ENCODE data around the gene UGT1A4. TPM values are rescaled to one million over a fixed set of nuclear protein-coding genes. Genes with fewer than 3 reads are reported as not detected.

Gene UGT1A4
- polyA plus RNA-seq, 3 donors: not detected

DNA sequence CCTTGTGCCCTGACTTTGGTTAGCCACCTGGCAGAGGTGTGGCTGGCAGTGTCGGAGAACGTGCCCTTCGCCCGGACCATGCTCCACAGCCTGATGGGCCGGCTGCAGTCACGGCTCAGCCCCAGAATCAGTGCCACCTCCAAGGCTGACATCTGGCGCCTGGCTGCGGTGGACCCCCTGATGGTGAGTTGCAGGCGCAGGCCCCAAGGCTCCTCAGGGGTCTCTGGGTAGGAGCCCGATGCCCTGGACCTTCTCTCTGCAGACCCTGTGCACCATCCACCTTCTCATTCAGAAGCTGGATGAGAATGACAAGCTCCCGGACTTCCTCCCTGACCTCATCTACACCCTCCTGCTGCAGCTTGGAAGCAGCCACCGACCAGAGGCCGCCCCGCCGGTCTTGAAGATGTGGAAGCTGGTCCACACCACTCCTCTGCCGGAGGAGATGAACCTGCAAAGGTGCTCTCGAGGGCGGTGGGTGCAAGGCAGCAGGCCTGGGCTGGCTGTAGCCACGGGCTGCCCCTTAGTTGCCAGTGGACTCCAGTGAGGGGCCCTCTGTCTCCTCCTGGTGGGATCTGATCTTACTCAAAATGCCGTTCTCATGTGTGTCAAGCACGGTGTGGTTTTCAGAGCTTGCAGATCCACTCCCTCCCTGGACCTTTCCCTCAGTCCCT is 103.7 kb downstream of the UGT1A4 start:
- TF ChIP-seq, protein P1, sequence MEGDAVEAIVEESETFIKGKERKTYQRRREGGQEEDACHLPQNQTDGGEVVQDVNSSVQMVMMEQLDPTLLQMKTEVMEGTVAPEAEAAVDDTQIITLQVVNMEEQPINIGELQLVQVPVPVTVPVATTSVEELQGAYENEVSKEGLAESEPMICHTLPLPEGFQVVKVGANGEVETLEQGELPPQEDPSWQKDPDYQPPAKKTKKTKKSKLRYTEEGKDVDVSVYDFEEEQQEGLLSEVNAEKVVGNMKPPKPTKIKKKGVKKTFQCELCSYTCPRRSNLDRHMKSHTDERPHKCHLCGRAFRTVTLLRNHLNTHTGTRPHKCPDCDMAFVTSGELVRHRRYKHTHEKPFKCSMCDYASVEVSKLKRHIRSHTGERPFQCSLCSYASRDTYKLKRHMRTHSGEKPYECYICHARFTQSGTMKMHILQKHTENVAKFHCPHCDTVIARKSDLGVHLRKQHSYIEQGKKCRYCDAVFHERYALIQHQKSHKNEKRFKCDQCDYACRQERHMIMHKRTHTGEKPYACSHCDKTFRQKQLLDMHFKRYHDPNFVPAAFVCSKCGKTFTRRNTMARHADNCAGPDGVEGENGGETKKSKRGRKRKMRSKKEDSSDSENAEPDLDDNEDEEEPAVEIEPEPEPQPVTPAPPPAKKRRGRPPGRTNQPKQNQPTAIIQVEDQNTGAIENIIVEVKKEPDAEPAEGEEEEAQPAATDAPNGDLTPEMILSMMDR (IDR thresholded peaks at IDR 0.05): no peak

More for the DNA sequence above, 103.7 kb downstream of the UGT1A4 start:
- Histone ChIP-seq H3K4me2 (replicated peaks; ENCODE audit: extremely low read depth, low read length, poor library complexity, severe bottlenecking) (no peak overlapping the region), H3K9ac (ENCODE audit: insufficient read depth, low read length, poor library complexity, severe bottlenecking) (no peak overlapping the region), H4K20me1 (ENCODE audit: insufficient read depth, low read length) (no peaks in the 10 kb centered on the region), H3K79me2 (ENCODE audit: insufficient read depth, low read length) (no peaks in the 10 kb centered on the region), H3K4me3 (replicated peaks in 1 of 3; ENCODE audit: low read depth in 2 of 3, low read length in 3 of 3) (no peak overlapping the region), H3K36me3 (replicated peaks in 1 of 2; ENCODE audit: control insufficient read depth in 1 of 2, insufficient read depth in 2 of 2, low read length in 2 of 2) (no peaks in the 10 kb centered on the region), H3K27me3 (ENCODE audit: control insufficient read depth in 2 of 2, insufficient read depth in 2 of 2, low read length in 2 of 2) (no peaks in the 10 kb centered on the region), H3K4me1 (ENCODE audit: control insufficient read depth in 1 of 2, insufficient read depth in 2 of 2, low read length in 2 of 2) (peaks cover 4 to 8% of the 10 kb centered on the region in 2 donors), H2AFZ (ENCODE audit: insufficient read depth, low read depth, low read length, poor library complexity, severe bottlenecking) (no peak overlapping the region), H3K9me3 (replicated peaks in 1 of 2; ENCODE audit: control insufficient read depth in 1 of 2, insufficient read depth in 1 of 2, low read length in 2 of 2) (no peaks in the 10 kb centered on the region), H3K27ac (ENCODE audit: low read depth in 1 of 2, low read length in 2 of 2) (no peak overlapping the region)
- H3K9me3 Mint-ChIP-seq: peaks cover 0 to 7% (median 0%) of the 10 kb centered on the region in 7 donors
- H3K27me3 Mint-ChIP-seq (ENCODE audit: low read depth in 3 of 3): peaks cover 3 to 6% (median 4%) of the 10 kb centered on the region in 3 donors
- H3K4me3 Mint-ChIP-seq: no peak overlapping the region
- DNase-seq: no peak
- H3K36me3 Mint-ChIP-seq: no peaks in the 10 kb centered on the region
- H3K27ac Mint-ChIP-seq: no peak overlapping the region
- peaks cover 7% of the 10 kb centered on the region for H3K4me1 Mint-ChIP-seq
- 94% methylated on average over 21 of the region's 21 CpGs for WGBS (ENCODE audit: insufficient coverage)
- intact Hi-C loops (cut with micrococcal nuclease): no loop called here

Other genes starting within 250 kb of the UGT1A4 start
- 10 to 100 TPM in 1 of 3 donors, 1 to 10 TPM in 2; 4.0 to 13.5 (median 5.1) TPM for gene USP40, start 152.0 kb upstream of the UGT1A4 start, polyA plus RNA-seq
- gene UGT1A8, start 101.1 kb upstream of the UGT1A4 start, polyA plus RNA-seq: not detected
- not detected for gene UGT1A10, start 82.3 kb upstream of the UGT1A4 start, polyA plus RNA-seq
- not detected for gene UGT1A9, start 46.8 kb upstream of the UGT1A4 start, polyA plus RNA-seq
- not detected for gene UGT1A7, start 36.8 kb upstream of the UGT1A4 start, polyA plus RNA-seq
- gene UGT1A6, start 25.8 kb upstream of the UGT1A4 start, polyA plus RNA-seq: not detected
- gene UGT1A5, start 5.8 kb upstream of the UGT1A4 start, polyA plus RNA-seq: not detected
- not detected for gene UGT1A3, start 10.3 kb downstream of the UGT1A4 start, polyA plus RNA-seq
- not detected for gene UGT1A1, start 41.5 kb downstream of the UGT1A4 start, polyA plus RNA-seq
- gene MROH2A, start 59.6 kb downstream of the UGT1A4 start, polyA plus RNA-seq: not detected
- gene HJURP, start 135.8 kb downstream of the UGT1A4 start, polyA plus RNA-seq: not detected
- gene TRPM8, start 198.6 kb downstream of the UGT1A4 start, polyA plus RNA-seq: not detected

Measured in CD14-positive monocyte (primary cell).